Measurements from ENCODE around the gene PARD6A. TPM values are rescaled to one million over a fixed set of nuclear protein-coding genes. Genes with fewer than 3 reads are reported as not detected.

PARD6A gene
- total RNA-seq, 1 donor from 2014 or later: 6.4 TPM

- no peak overlapping the region for H3K27ac Mint-ChIP-seq
- no peaks in the 10 kb centered on the region for H3K36me3 Mint-ChIP-seq (ENCODE audit: insufficient read depth)
- no peak overlapping the region for H3K4me3 Mint-ChIP-seq (ENCODE audit: low read depth)
- TF ChIP-seq CTCF (IDR thresholded peaks at IDR 0.05; ENCODE audit: unreplicated experiment): no peak
- DNase-seq (ENCODE audit: low spot score, unreplicated experiment): no peak
- H3K9me3 Mint-ChIP-seq (ENCODE audit: low read depth): no peaks in the 10 kb centered on the region
- no peaks in the 10 kb centered on the region for H3K27me3 Mint-ChIP-seq
- H3K4me1 Mint-ChIP-seq (ENCODE audit: low read depth): no peaks in the 10 kb centered on the region
These were observed 13.2 kb downstream of the PARD6A start for GRCh38 chr16:67673712-67674580.

GRCh38 chr16:67674851-67675578 is 14.3 kb downstream of the PARD6A start:
- TF ChIP-seq CTCF (IDR thresholded peaks at IDR 0.05; ENCODE audit: unreplicated experiment): no peak
- H3K4me3 Mint-ChIP-seq (ENCODE audit: low read depth): no peak overlapping the region
- DNase-seq (ENCODE audit: low spot score, unreplicated experiment): no peak

GRCh38 chr16:67675579-67675935 is 14.8 kb downstream of the PARD6A start:
- no peak for TF ChIP-seq CTCF (IDR thresholded peaks at IDR 0.05; ENCODE audit: unreplicated experiment)
- DNase-seq (ENCODE audit: low spot score, unreplicated experiment): no peak
- Mint-ChIP-seq H3K27ac (no peak overlapping the region), H3K9me3 (ENCODE audit: low read depth) (no peaks in the 10 kb centered on the region), H3K4me3 (ENCODE audit: low read depth) (no peak overlapping the region), H3K27me3 (no peaks in the 10 kb centered on the region), H3K4me1 (ENCODE audit: low read depth) (no peaks in the 10 kb centered on the region), H3K36me3 (ENCODE audit: insufficient read depth) (no peaks in the 10 kb centered on the region)

More at GRCh38 chr16:67674851-67675578, 14.3 kb downstream of the PARD6A start:
- Mint-ChIP-seq H3K27me3 (no peaks in the 10 kb centered on the region), H3K4me1 (ENCODE audit: low read depth) (no peaks in the 10 kb centered on the region), H3K36me3 (ENCODE audit: insufficient read depth) (no peaks in the 10 kb centered on the region), H3K9me3 (ENCODE audit: low read depth) (no peaks in the 10 kb centered on the region), H3K27ac (no peak overlapping the region)

GRCh38 chr16:67675999-67676398 is 15.2 kb downstream of the PARD6A start:
- Mint-ChIP-seq H3K27ac (no peak overlapping the region), H3K27me3 (no peaks in the 10 kb centered on the region), H3K36me3 (ENCODE audit: insufficient read depth) (no peaks in the 10 kb centered on the region), H3K4me1 (ENCODE audit: low read depth) (no peaks in the 10 kb centered on the region), H3K9me3 (ENCODE audit: low read depth) (no peaks in the 10 kb centered on the region), H3K4me3 (ENCODE audit: low read depth) (no peak overlapping the region)
- no peak for DNase-seq (ENCODE audit: low spot score, unreplicated experiment)
- TF ChIP-seq CTCF (IDR thresholded peaks at IDR 0.05; ENCODE audit: unreplicated experiment): no peak

- Mint-ChIP-seq H3K4me3 (ENCODE audit: low read depth) (no peak overlapping the region), H3K4me1 (ENCODE audit: low read depth) (no peaks in the 10 kb centered on the region), H3K9me3 (ENCODE audit: low read depth) (no peaks in the 10 kb centered on the region), H3K27ac (no peak overlapping the region), H3K27me3 (no peaks in the 10 kb centered on the region), H3K36me3 (ENCODE audit: insufficient read depth) (no peaks in the 10 kb centered on the region)
- TF ChIP-seq CTCF (IDR thresholded peaks at IDR 0.05; ENCODE audit: unreplicated experiment): no peak
- no peak for DNase-seq (ENCODE audit: low spot score, unreplicated experiment)
These were observed 15.8 kb downstream of the PARD6A start for GRCh38 chr16:67676516-67676915.

Data from progenitor cell of endocrine pancreas (in vitro differentiated cells).